ENCODE data around the gene KDM2B. TPM values are rescaled to one million over a fixed set of nuclear protein-coding genes. Genes with fewer than 3 reads are reported as not detected.

The KDM2B gene
- total and polyA plus RNA-seq, 10 of the 15 experiments (the other 5 are each of a cell fraction or from before 2014, with no cell fraction given), result 13.6 to 124 (median 40.4) TPM

DNA sequence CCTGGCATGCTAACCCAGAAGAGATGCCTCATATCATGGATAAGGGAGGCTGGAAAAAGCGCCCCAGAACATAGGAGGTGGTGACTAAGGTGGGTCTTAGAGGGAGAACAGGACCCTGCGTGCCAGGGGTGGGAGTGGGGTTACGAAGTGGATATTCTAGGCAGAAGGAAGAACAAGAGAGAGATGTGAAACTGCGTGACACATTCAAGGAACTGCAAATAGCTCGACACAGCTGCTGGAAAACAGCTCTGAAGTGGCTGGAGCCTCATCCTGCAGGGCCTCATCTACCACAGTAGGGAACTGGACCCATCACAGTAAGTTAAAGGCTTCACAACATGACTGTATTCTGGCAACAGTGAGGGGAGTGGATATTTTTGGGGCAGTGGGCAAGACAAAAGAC lies 119.8 kb downstream of the KDM2B start:
- Histone ChIP-seq H3K79me2 (ENCODE audit: control insufficient read depth, insufficient read depth, low read length) (peaks cover 84% of the 10 kb centered on the region), H3K9ac (ENCODE audit: control insufficient read depth, insufficient read depth, low read length) (no peak overlapping the region), H3K27me3 (replicated peaks in 1 of 2; ENCODE audit: control insufficient read depth in 2 of 2, insufficient read depth in 2 of 2, low read length in 1 of 2) (no peaks in the 10 kb centered on the region), H3K36me3 (ENCODE audit: control insufficient read depth in 2 of 2, insufficient read depth in 2 of 2, low read length in 1 of 2) (peaks cover 2 to 9% of the 10 kb centered on the region in 2 experiments), H3K4me1 (ENCODE audit: control insufficient read depth, insufficient read depth, low read length) (peaks cover 7% of the 10 kb centered on the region), H3K4me2 (ENCODE audit: control insufficient read depth, insufficient read depth) (no peak overlapping the region), H2AFZ (ENCODE audit: control insufficient read depth, low read depth, low read length) (no peak overlapping the region), H3K27ac (ENCODE audit: control insufficient read depth, insufficient read depth) (0 out of 2 replicates have a peak overlapping the region, but pooled peaks have one; percentile 13), H3K4me3 (no peak overlapping the region; the same call in 1 of the 2 replicates), H3K9me3 (replicated peaks; ENCODE audit: control insufficient read depth, insufficient read depth, low read length) (no peaks in the 10 kb centered on the region), H4K20me1 (ENCODE audit: control insufficient read depth, insufficient read depth) (peaks cover 16% of the 10 kb centered on the region; the same call in 1 of the 2 replicates)
- ChIA-PET POLR2A (no interaction called here), RAD21 (ENCODE audit: unreplicated experiment) (interaction anchor here (0.6 kb wide), 1 partner anchor 27 kb away, joined by 3 read pairs; no protein-coding TSS in a partner anchor), CTCF (interaction anchor here (0.6 kb wide), 2 partner anchors 11 to 208 kb away, joined by 3 read pairs; partner anchors contain the start of gene MORN3), SMC1A (ENCODE audit: uncharacterized antibody, unreplicated experiment) (interaction anchor here (1.2 kb wide), 1 partner anchor 37 kb away, joined by 3 read pairs; no protein-coding TSS in a partner anchor)
- TF ChIP-seq CHD2 (IDR thresholded peaks at IDR 0.05; ENCODE audit: borderline replicate concordance, low read depth, low read length) (no peak), RELA (IDR thresholded peaks at IDR 0.05; ENCODE audit: borderline replicate concordance, partially characterized antibody) (no peak), MYC (IDR thresholded peaks at IDR 0.05; ENCODE audit: insufficient read depth, insufficient read length, insufficient replicate concordance, low read length, severe bottlenecking) (no peak)
- intact Hi-C loops (cut with micrococcal nuclease; ENCODE audit: unreplicated experiment), result no loop called here
- in situ Hi-C loops (cut with MboI), result no loop called here
- DNase-seq (ENCODE audit: low read depth, low spot score) (no peak), FAIRE-seq (no peak), ATAC-seq (peak; percentile 34; the same call in 2 of the 3 replicates)
- no TSS peak for BruUV-seq (replicated peaks)
- WGBS (ENCODE audit: insufficient coverage, insufficient replicate concordance, low lambda C conversion rate, missing lambda C conversion rate), result 77% methylated on average over 5 of the region's 5 CpGs

DNA sequence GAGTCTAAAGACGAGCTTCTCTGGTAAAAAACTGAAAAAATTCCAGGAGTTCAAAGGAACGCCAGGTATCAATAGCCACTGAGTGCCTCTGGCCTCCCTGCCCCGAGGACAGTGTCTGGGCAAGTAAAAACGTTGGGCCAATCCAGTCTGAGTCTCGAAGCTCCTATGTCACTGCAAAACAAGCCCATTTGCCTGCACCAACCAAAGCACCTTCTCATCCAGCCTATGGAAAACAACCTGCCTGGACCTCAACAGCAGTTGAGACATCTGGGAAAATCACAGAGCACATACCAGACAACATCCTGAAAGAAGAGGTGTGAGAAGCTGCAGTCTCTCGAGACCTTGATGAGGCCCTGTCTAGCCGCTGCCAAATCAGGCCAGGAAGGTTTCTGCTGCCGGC lies 124.3 kb downstream of the KDM2B start:
- H3K79me2 ChIP-seq (ENCODE audit: control insufficient read depth, insufficient read depth, low read length), result peaks cover 63% of the 10 kb centered on the region
- H3K36me3 ChIP-seq (ENCODE audit: control insufficient read depth in 2 of 2, insufficient read depth in 2 of 2, low read length in 1 of 2), result peaks cover 11 to 14% of the 10 kb centered on the region in 2 experiments; a peak in 3 of 4 replicates
- ChIA-PET SMC1A (ENCODE audit: uncharacterized antibody, unreplicated experiment) (no interaction called here), POLR2A (no interaction called here), CTCF (interaction anchor here (0.6 kb wide), 1 partner anchor 14 kb away, joined by 3 read pairs; no protein-coding TSS in a partner anchor), RAD21 (ENCODE audit: unreplicated experiment) (no interaction called here)
- no peak overlapping the region for H3K4me2 ChIP-seq (ENCODE audit: control insufficient read depth, insufficient read depth)
- in situ Hi-C loops (cut with MboI), result no loop called here
- no TSS peak for BruUV-seq (replicated peaks)
- FAIRE-seq, result no peak
- H3K27me3 ChIP-seq (replicated peaks in 1 of 2; ENCODE audit: control insufficient read depth in 2 of 2, insufficient read depth in 2 of 2, low read length in 1 of 2), result no peaks in the 10 kb centered on the region
- intact Hi-C loops (cut with micrococcal nuclease; ENCODE audit: unreplicated experiment), result no loop called here
- no peak for ATAC-seq
- H3K4me1 ChIP-seq (ENCODE audit: control insufficient read depth, insufficient read depth, low read length), result peaks cover 12% of the 10 kb centered on the region
- TF ChIP-seq, protein P1, sequence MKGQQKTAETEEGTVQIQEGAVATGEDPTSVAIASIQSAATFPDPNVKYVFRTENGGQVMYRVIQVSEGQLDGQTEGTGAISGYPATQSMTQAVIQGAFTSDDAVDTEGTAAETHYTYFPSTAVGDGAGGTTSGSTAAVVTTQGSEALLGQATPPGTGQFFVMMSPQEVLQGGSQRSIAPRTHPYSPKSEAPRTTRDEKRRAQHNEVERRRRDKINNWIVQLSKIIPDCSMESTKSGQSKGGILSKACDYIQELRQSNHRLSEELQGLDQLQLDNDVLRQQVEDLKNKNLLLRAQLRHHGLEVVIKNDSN (IDR thresholded peaks at IDR 0.05; ENCODE audit: borderline replicate concordance, extremely low read length, insufficient read depth, low read depth, low read length), result no peak
- H2AFZ ChIP-seq (ENCODE audit: control insufficient read depth, low read depth, low read length), result no peak overlapping the region
- H3K9me3 ChIP-seq (replicated peaks; ENCODE audit: control insufficient read depth, insufficient read depth, low read length), result no peaks in the 10 kb centered on the region
- DNase-seq (ENCODE audit: low read depth, low spot score), result no peak
- no peak overlapping the region for H3K27ac ChIP-seq (ENCODE audit: control insufficient read depth, insufficient read depth)
- WGBS (ENCODE audit: insufficient coverage, insufficient replicate concordance, low lambda C conversion rate, missing lambda C conversion rate), result 77% methylated on average over 8 of the region's 8 CpGs
- H3K9ac ChIP-seq (ENCODE audit: control insufficient read depth, insufficient read depth, low read length), result no peak overlapping the region
- peaks cover 12% of the 10 kb centered on the region for H4K20me1 ChIP-seq (ENCODE audit: control insufficient read depth, insufficient read depth)
- H3K4me3 ChIP-seq, result no peak overlapping the region

Measured in GM12878 (cell line).